Kidney glomerular epithelial cell (primary cell): ENCODE results near the gene CTU2.

ENCODE experiments used
- DNase-seq: peaks from one replicate; lab custom pipeline; 2025; lab: John Stamatoyannopoulos, UW

CTU2 gene

DNA sequence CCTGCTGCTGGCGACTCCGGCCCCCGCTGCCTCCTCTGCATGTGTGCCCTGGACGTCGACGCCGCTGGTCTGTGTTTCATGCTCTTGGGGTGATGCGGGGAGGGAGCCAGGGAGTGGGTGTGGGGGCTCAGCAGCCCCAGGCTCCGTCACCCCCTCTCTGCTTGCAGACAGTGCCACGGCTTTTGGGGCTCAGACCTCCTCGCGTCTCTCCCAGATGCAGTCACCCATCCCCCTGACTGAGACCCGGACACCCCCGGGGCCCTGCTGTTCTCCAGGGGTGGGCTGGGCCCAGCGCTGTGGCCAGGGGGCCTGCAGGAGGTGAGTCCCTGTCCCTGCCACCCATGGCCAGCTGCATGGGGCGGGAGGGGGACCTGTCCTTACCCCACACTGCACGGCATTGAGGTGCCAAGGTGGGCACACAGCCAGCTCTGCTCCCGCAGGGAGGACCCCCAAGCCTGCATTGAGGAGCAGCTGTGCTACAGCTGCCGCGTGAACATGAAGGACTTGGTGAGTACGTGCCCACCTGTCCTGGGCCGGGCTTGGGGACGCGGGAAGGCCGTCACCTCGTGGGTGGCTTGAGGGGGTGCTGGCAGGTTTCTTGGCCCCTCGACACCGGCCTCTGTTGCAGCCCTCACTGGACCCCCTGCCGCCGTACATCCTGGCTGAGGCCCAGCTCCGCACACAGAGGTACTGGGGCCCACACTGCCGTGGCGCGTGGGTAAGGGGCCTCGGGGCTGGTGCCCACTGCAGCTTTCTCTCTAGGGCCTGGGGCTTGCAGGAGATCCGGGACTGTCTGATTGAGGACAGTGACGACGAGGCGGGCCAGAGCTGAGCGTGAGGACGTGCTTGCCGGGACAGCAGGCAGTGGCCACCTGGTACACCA lies 8.4 kb downstream of the CTU2 start:
- DNase-seq, result no peak

DNA sequence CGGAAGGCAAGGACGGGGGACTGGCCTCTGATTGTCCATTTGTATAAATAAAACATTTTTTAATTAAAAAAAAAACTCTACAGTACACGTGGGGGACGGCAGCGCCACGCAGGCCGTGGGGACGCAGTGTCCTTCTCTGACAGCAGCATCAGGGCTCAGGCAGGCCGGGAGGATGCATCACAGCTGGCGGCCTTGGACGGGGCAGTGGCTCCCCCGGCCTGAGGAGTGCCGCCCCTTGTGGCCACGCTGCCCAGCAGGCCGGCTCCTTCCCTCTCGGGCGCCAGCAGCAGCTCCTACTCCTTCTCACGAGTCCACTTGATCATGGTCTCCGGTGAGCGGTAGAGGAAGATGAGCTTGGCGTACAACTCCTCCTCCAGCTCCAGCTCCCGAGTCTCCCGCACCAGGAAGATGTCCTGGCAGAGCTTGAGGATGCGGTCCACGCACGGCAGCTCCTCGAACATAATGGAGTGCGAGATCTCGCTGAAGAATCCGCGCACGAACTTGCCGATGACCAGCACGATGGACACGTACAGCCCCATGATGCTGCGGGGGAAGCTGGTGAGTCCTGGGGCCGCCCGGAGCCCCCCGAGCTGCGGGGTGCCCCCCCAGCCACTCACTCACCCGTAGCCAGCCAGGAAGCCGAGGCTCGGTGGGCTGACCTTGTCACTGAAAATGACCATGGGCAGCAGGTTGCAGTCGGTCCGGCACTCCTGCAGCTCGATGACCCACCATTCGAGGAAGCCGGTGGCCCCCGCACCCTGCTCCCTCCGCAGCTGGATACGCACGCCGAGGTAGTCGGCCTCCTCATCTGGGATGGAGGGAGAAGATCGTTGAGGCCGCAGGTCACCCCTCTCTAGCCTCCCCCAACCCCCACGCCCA lies 9.2 kb downstream of the CTU2 start:
- DNase-seq, result no peak

DNA sequence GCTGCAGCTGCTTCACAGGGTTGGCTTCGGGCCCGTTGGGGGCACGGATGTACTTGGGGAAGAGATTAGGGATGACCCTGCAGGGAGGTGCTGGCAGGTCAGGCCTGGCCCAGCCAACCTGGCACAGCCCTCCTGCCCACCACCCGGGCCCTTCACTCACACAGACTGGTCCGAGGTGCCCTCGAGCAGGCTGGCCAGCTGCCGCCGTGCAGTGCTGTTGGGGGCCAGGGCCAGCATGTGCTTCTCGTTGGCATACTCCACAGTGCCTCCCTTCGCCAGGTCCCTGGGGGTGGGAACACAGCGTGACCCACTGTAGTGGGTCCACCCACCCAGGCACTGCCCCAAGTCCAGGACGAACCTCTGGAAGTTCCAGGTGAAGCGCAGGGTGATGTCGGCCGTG lies 9.9 kb downstream of the CTU2 start:
- no peak for DNase-seq

DNA sequence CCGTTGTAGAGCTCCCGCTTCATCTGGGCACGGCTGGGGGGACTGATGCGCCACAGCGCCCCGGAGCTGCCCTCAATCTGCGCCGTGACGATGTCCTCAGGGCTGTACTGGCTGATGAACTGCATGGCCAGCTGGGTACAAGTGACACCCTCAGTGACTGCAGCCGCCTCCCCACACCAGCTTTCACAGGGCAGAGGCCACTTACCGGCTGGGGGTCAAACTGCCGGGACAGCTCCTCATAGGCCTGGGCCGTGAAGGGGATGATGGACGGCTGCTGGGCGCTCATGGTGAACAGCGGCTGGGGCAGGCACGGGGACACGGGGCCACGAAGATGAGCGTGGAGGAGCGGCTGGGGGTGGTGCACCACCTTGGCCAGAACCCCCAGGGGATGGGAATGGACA lies 10.3 kb downstream of the CTU2 start:
- no peak for DNase-seq

DNA sequence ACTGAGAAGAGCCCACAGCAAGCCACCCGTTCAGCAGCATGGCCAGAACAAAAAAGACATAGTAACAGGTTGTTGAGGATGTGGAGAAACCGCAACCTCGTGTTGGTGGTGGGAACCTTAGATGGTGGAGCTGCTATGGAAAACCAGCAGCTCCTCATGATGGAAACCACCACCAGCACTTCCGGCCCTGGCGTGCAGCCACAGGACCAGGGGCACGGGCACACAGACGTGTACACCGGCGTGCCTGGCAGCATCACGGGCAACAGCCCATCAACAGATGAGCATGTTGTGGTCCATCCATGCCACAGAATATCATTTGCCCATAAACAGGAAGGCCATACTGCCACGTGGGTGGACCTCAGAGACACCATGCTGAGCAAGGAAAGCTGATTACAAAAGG lies 11.9 kb downstream of the CTU2 start:
- no peak for DNase-seq

DNA sequence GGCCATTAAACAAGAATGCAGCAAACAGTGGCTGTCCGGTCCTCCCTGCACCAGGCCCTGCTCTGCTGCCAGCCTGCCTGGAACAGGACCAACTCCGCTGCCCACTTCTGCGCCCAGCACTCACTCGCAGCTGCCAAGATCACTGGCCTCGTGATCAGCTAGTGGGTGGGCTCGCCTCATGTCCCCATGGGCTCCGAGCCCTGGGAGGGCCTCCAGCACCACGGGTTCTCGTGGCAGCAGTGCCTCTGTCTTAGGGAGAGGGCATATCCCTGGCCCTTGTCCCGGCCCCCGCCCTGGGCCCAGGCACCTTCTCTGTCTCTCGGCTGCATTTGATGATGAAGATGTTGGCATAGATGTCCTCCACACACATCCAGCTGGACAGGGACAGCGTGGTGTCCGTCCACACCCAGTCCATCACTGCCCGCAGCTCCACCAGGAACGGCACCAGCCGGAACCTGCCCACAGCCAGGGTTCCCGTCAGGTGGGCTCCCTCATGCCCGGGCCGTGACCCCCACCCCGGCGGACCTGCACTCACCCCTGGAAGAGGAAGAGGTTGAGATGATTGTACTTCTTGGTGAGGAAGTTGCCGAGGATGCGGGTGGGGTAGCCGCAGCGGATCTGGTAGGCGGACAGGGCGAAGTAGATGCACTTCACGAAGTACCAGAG lies 13.1 kb downstream of the CTU2 start:
- DNase-seq, result no peak

DNA sequence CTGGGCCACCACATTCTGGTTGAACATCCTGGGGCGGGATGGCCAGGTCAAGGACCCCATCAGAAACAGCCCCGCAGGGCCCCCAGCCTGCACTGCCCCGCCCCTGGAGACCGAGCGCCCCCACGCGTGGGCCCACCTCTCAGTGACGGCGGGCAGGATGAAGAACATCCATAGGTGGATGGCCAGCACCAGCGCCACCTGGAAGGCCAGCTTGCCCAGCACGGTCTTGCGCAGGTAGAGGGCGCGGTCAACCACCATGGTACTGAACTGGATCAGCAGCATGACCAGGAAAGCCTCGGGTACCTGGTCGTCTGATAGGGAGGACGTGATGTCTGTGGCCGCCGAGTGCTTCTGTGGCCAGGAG lies 13.6 kb downstream of the CTU2 start:
- DNase-seq, result no peak

DNA sequence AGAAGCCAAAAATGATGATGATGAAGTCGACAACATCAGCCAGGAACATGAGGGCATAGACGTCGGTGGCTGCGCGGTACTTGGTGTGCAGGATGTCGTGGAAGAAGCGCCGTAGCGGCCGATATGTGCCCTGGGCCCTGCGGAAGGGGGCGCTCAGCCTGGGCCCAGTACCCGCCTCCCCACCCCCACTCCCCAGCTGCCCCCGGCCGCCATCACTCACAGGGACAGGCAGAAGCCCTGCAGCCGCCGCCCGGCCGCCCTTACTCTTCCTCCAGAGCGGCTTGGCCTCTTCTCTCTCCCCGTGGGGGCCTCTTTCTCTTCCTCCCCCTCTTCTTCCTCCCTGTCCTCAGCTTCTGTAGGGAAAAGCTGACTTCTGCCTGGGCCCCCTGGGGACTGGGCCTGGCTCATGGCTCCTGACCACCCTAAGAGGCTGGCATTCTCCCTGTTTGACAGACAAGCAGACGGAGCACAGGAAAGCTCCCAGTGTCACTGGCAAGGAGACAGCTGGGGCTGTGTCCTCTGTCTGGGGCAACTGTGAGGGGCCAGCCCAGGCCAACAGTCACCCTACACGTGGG lies 14.2 kb downstream of the CTU2 start:
- no peak for DNase-seq

DNA sequence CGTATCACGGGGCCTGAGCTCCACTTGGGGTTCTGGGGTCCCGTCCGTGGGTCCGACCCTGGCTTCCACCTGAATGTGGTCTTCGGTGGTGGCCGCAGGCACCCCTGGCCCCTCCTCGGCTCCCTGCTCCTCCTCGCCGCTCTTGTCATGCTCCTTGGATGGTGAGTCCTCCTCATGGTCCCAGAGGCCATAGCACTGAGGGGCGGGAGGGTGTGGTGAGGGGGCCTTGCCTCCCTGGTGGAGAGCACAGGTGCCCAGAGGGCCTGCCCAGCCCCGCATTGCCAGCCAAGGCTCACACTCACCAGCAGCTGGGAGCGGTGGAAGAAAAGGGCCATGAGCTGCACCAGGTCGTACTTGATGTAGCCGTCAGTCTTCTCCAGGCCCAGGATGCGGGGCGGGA lies 14.9 kb downstream of the CTU2 start:
- no peak for DNase-seq

DNA sequence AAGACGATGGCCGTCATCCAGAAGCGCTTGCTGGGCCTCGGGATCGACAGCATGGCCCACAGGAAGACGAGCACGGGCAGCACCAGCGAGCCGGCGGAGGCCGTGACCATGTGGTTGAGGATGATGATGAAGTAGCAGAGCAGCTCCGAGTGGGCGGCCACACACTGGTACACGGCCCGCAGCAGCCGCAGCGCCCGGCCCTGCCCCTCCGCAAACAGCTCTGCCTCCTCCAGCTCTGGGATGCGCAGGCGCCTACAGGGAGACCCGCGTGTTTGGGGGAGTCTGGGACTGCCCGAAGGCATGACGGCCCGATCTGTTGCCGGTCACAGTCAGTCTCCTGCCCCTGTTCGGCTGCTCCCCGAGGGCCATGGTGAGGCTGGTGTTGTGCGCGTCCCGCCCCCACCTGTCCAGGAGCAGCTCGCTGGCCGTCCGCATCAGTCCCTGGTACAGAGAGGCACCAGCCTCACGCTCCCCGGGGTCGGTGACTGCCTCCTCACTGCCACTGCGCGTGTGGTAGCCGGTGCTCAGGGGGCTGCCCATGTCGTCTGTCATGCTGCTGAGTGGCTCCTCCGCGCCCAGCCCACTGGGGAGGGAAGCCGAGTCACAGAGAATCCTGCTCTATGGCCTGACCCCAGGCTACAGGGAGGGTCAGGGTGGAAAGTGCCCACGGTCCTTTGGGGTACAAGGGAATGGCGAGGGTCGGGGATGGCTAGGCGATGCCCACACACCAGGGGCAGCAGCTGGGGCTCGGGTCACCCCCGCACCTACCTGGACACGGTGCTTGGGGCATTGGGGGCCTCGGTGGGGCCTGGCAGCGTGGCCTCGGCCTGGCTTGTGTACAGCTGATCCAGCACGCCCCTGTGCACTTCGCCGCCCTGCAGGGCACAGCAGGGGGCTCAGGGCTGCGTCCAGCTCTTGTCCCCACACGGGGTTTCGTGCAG lies 15.8 kb downstream of the CTU2 start:
- no peak for DNase-seq

DNA sequence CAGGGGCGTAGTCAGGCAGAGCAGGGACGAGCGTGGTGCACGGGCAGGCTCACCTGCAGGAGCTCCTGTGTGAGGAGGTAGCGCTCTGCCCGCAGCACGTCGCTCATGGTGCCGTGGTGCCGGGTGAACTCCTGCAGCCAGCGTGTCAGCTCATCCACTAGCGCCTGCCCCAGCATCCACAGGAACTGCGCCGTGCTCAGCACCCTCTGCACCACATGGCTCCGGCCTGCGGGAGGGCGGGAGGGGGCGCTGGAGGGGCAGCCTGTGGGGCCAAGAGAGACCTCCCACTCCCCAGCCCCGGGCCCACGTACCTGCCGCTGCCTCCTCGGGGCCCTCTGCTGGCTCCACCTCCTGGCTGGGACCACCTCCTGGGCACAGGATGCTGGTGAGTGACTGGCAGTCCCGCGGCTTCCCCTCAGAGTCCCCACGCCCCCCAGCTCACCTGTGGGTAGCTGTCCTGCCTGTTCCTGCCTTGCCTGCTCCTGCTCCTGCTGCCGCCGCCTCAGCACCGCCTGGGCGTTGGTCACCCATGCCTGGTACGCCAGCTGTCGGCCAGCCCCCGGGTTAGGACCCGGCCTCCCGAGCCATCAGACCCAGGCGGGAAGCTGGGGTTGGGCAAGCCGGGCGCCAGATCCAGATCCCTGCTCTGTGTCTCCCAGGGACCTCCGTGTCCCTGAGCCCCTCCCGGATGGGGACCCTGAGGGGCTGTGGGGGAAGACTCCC lies 16.6 kb downstream of the CTU2 start:
- no peak for DNase-seq

DNA sequence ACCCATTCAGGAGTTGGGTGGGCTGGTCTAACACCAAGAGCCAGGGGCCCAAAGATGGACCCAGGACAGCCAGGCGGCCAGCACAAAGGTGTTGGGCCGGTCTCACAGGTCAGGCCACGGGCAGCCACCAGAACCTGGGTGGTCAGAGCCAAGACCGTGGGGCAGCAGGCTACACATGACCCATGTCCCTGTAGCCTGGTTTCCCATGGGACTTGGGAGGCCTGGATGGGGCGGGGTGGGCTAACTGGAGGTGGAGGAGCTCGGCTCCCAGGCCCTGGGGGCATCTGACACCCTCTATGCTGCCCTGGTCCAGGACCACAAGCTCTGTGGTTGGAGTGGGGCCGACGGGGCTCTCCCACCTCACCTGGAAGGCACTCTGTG lies 17.2 kb downstream of the CTU2 start:
- no peak for DNase-seq

DNA sequence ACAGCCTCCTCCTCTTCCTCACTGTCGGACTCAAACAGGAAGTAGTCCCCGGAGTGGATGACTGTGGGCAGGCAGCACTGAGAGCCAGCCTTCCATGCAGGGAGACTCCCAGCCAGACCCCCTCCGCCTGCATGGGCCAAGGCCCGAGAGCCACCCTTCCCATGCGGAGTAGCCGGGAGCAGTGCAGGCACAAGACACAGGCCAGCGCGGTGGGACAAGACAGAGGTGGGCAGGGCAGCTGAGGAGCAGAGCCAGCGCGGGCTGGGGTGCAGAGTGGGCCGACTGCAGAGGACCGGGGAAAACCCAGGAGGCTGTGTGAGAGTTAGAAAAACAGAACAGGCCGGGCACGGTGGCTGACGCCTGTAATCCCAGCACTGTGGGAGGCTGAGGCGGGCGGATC lies 17.6 kb downstream of the CTU2 start:
- DNase-seq, result no peak

DNA sequence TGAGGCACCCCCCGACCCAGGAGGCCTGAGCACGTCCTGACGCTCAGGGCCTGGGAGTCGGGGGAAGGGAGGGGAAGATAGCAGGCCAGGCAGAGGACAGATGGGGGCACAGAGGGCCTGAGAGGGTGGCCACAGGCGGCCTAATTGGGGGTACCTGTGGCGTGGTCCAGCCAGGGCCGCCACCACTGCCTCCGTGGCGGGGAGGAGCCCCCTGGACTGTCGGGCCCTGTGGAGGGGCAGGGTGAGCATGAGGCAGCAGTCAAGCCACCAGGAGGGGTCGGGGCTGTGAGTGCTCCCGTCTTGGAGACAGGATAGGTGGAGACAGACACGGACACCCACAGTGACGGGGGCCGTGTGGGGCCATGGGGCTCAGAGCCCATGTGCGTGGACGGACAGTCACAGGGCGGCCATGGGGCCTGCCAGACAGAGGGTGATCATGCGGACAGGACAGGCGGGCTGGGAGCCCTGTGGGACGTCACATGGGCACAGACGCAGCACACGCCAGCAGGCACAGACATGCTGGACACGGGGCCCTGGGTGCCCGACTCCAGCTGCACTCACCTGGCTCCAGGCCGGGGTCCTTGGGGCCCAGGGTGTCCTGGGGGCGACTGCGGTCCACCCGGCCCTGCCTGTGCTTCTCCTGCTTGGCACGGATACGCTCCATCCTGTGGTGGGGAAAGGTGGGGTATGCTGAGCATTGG lies 18.7 kb downstream of the CTU2 start:
- no peak for DNase-seq

DNA sequence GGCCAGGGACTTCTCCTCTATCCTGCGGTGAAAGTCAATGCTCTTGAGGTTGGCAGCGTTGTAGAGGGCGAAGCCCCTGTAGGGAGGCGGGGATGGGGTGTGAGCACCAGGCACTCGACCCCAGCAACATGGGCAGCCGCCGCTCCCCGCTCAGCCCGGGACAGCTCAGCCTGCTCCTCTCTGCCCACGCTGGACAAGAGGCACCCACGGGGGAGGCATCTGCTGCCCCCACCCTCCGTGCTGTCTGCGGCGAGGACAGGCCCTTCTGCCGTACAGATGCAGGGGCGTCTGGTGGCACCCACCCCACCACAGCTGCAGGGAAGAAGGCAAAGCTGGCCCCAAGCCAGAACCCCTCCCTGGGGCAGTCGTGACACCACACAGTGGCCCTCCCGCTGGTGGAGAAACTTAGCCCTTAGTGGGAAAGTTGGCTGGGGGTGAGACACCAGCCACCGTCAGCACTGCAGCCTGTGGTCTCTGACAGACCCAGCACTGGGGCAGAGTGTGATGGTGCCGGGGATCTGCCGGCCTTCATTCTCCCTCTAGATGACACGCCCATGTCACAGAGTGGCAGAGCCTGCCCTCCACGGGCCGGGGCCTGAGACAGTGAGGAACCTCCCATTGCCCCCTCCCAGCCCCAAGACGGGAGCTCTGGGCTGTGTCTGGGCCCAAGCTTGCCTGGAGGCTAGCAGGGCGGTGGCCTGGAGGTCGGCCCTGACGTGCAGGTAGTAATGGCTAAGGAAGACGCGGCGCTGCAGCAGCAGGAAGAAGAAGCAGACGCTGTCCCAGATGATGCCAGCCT lies 19.5 kb downstream of the CTU2 start:
- no peak for DNase-seq

DNA sequence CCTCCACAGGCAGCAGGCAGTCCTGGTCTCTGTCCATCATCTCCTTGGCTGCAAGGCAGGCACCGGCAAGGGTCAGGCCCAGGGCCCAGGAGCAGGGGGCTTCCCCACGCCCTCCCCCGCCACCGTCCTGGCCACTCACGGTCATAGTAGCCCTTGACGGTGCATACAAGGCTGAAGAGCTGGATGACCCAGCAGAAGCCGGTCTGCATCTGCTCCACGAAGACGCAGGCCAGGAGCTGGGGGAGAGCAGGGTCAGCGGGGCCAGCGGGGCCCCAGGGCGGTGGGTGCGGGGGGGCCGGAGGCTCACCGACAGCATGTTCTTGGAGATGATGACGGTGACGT lies 20.1 kb downstream of the CTU2 start:
- DNase-seq, result no peak

DNA sequence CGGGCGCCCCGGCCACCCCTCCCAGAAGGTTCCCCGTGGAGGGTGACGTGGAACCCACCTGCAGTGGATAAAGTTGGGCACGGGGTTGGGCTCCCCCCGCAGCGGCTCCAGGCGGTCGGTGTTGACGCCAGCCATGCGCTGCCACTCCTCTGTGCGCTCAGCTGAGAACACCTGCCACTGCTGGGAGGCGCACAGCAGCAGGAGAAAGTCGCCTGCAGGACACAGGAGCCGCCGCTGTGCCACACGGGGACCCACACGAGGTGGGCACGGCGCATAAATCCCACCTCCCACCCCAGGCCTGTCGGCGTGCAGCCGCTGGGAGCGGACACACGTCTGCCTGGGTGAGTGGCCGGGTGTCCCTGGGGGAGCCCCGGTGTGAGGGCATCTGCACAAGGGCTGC lies 20.7 kb downstream of the CTU2 start:
- no peak for DNase-seq

DNA sequence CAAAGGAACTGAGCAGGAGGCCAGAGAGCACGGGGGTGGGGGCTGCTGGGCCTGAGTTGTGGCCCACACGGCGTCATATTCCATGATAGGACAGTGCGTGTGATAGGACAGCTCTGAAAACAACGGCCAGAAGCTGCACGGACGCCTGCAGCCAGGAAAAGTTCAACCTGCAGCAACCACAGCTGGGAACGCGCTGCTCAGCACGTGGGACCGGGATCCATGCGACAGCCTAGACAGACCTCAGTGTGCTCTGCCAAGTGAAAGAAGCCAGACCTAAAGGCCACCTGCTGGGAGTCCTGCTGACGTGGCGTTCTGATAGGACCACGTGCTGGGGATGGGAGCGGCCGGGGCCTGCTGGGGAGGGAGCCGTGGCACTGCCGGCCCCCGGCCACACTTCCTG lies 21.6 kb downstream of the CTU2 start:
- no peak for DNase-seq
